ENCODE data around the gene BACE1.
"Not testable (repeated sequence)": the region's sequence is repeated elsewhere in the genome, so short reads cannot be mapped to it uniquely, and the experiment has no call there.

The BACE1 gene

DNA sequence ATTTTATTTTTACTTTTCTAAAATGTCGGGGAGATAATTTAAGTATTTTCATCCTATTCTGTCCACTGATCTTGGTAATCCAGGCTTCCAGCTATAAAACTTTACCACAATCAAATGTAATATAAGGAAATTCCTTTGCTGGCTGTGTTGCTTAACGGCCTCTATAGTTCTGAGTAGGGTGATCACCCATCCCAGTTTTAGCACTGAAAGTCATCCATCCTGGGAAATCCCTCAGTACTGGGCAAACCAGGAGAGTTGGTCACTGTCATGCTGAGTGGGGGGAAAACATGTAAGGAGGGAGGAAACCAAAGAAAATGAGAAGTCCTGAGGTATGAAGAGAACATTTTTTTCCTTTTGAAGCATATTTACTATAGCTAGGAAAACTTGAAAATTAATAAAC is 37.7 kb downstream of the BACE1 start:
- no peak for DNase-seq (ENCODE audit: low spot score)
- Histone ChIP-seq H2BK120ac (ENCODE audit: low read depth, low read length) (no peak overlapping the region), H3K9ac (ENCODE audit: low read depth, low read length, poor library complexity) (no peak overlapping the region), H3K79me1 (ENCODE audit: low read depth, low read length) (peaks cover 2% of the 10 kb centered on the region), H3K4ac (ENCODE audit: low read length) (no peak overlapping the region), H4K8ac (ENCODE audit: low read depth, low read length) (no peak overlapping the region), H3K4me3 (ENCODE audit: low read length in 2 of 2) (no peak overlapping the region), H2AFZ (ENCODE audit: low read length) (no peak overlapping the region), H3K4me2 (ENCODE audit: insufficient read depth, low read length, poor library complexity, severe bottlenecking) (no peak overlapping the region), H2BK5ac (ENCODE audit: low read length) (no peak overlapping the region), H4K91ac (ENCODE audit: low read depth, low read length, poor library complexity) (no peak overlapping the region), H3K27me3 (ENCODE audit: control insufficient read depth in 3 of 3, insufficient read depth in 3 of 3, low read depth in 1 of 3, low read length in 3 of 3) (no peaks in the 10 kb centered on the region), H3K23ac (ENCODE audit: low read depth, low read length, poor library complexity) (no peak overlapping the region), H3K4me1 (ENCODE audit: control insufficient read depth in 2 of 2, insufficient read depth in 1 of 2, low read depth in 1 of 2, low read length in 2 of 2) (no peaks in the 10 kb centered on the region), H3K18ac (ENCODE audit: low read length) (no peak overlapping the region), H3K9me3 (replicated peaks in 1 of 2; ENCODE audit: control insufficient read depth in 2 of 2, insufficient read depth in 1 of 2, low read depth in 1 of 2, low read length in 2 of 2) (no peaks in the 10 kb centered on the region), H3K14ac (ENCODE audit: low read length) (no peak overlapping the region), H2AK5ac (ENCODE audit: low read depth, low read length) (no peak overlapping the region), H3K27ac (replicated peaks; ENCODE audit: low read length) (no peak overlapping the region), H2BK12ac (ENCODE audit: low read length) (no peak overlapping the region), H3K36me3 (replicated peaks in 1 of 2; ENCODE audit: control insufficient read depth in 2 of 2, insufficient read depth in 2 of 2, low read length in 2 of 2) (peaks cover 15 to 72% of the 10 kb centered on the region in 2 donors), H2BK15ac (ENCODE audit: low read length) (no peak overlapping the region)
- no CpG with 5 or more reads among the region's 2 CpGs for WGBS, 2 donors (ENCODE audit: extremely low coverage in 2 of 2, insufficient read length in 2 of 2, insufficient replicate concordance in 1 of 2)

DNA sequence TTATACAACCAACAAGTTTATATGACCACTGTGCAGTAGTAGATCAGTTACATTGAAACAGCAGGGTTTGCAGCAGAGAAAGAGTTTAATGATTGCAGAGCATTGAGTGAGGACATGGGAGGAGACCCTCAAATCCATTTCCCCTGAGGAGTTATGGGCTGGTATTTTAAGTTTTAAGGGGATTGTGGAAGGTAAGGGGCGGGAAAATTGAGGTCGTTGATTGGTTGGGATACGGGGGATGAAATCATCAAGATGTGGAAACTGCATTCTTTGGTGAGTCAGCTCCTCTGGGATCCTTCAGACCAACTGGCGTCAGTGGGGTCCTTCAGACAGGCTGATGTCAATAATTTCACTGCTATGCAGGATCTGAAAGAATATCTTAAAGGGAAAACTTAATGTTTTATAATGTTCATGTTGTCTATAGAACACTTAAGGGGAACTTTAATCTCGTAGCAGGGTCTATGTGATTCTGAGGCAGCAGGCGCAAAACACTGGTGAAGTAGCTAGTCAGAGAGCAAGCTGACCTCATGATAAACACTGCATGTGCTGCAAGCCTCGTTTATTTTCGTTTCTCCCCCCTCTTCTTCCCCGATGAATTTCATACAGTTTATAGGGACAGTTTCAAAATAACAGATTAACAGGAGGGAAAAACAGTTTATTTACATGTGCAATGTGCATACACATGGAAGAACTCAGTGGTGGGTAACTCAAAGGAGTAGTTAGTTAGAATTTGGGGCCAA is 42.3 kb downstream of the BACE1 start:
- Histone ChIP-seq H3K18ac (ENCODE audit: low read length) (no peak overlapping the region), H3K23ac (ENCODE audit: low read depth, low read length, poor library complexity) (no peak overlapping the region), H2BK12ac (ENCODE audit: low read length) (no peak overlapping the region), H3K36me3 (replicated peaks in 1 of 2; ENCODE audit: control insufficient read depth in 2 of 2, insufficient read depth in 2 of 2, low read length in 2 of 2) (peaks cover 2 to 60% of the 10 kb centered on the region in 2 donors), H3K27me3 (ENCODE audit: control insufficient read depth in 3 of 3, insufficient read depth in 3 of 3, low read depth in 1 of 3, low read length in 3 of 3) (no peaks in the 10 kb centered on the region), H2AFZ (ENCODE audit: low read length) (no peak overlapping the region), H3K4me1 (ENCODE audit: control insufficient read depth in 2 of 2, insufficient read depth in 1 of 2, low read depth in 1 of 2, low read length in 2 of 2) (no peaks in the 10 kb centered on the region), H3K9ac (ENCODE audit: low read depth, low read length, poor library complexity) (no peak overlapping the region), H3K4ac (ENCODE audit: low read length) (no peak overlapping the region), H2AK5ac (ENCODE audit: low read depth, low read length) (no peak overlapping the region), H2BK5ac (ENCODE audit: low read length) (no peak overlapping the region), H3K9me3 (replicated peaks in 1 of 2; ENCODE audit: control insufficient read depth in 2 of 2, insufficient read depth in 1 of 2, low read depth in 1 of 2, low read length in 2 of 2) (peaks cover 0 to 6% of the 10 kb centered on the region in 2 donors), H4K8ac (ENCODE audit: low read depth, low read length) (no peak overlapping the region), H3K4me2 (ENCODE audit: insufficient read depth, low read length, poor library complexity, severe bottlenecking) (no peak overlapping the region), H3K14ac (ENCODE audit: low read length) (no peak overlapping the region), H2BK15ac (ENCODE audit: low read length) (no peak overlapping the region), H4K91ac (ENCODE audit: low read depth, low read length, poor library complexity) (no peak overlapping the region), H3K27ac (replicated peaks; ENCODE audit: low read length) (no peak overlapping the region), H3K79me1 (ENCODE audit: low read depth, low read length) (no peaks in the 10 kb centered on the region), H3K4me3 (ENCODE audit: low read length in 2 of 2) (no peak overlapping the region), H2BK120ac (ENCODE audit: low read depth, low read length) (no peak overlapping the region)
- 100% methylated on average over 3 of the region's 9 CpGs; no CpG with 5 or more reads in 1 of the 2 donors for WGBS, 2 donors (ENCODE audit: extremely low coverage in 2 of 2, insufficient read length in 2 of 2, insufficient replicate concordance in 1 of 2)
- DNase-seq (ENCODE audit: low spot score): no peak

DNA sequence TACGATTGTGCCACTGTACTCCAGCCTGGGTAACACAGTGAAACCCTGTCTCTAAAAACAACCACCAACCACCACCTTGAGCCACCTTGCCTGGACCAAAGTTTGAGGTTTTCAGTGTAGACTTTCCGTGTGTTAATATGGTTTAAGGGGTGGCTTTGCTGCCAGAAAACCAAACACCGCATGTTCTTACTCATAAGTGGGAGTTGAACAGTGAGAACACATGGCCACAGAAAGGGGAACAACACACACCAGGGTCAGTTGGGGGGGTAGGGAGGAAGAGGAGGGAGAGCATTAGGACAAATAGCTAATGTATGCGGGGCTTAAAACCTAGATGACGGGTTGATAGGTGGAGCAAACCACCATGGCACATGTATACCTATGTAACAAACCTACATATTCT is 43.9 kb downstream of the BACE1 start:
- H3K23ac ChIP-seq (ENCODE audit: low read depth, low read length, poor library complexity); H3K4me1 ChIP-seq (ENCODE audit: control insufficient read depth in 2 of 2, insufficient read depth in 1 of 2, low read depth in 1 of 2, low read length in 2 of 2); DNase-seq (ENCODE audit: low spot score); H2BK5ac ChIP-seq (ENCODE audit: low read length); H3K14ac ChIP-seq (ENCODE audit: low read length); H3K4ac ChIP-seq (ENCODE audit: low read length); H3K27me3 ChIP-seq (ENCODE audit: control insufficient read depth in 3 of 3, insufficient read depth in 3 of 3, low read depth in 1 of 3, low read length in 3 of 3); H2AFZ ChIP-seq (ENCODE audit: low read length); H2AK5ac ChIP-seq (ENCODE audit: low read depth, low read length); H3K9me3 ChIP-seq (replicated peaks in 1 of 2; ENCODE audit: control insufficient read depth in 2 of 2, insufficient read depth in 1 of 2, low read depth in 1 of 2, low read length in 2 of 2); H3K9ac ChIP-seq (ENCODE audit: low read depth, low read length, poor library complexity); H2BK12ac ChIP-seq (ENCODE audit: low read length); H3K4me3 ChIP-seq (ENCODE audit: low read length in 2 of 2); H3K27ac ChIP-seq (replicated peaks; ENCODE audit: low read length); H2BK120ac ChIP-seq (ENCODE audit: low read depth, low read length); H3K4me2 ChIP-seq (ENCODE audit: insufficient read depth, low read length, poor library complexity, severe bottlenecking); H4K8ac ChIP-seq (ENCODE audit: low read depth, low read length); H4K91ac ChIP-seq (ENCODE audit: low read depth, low read length, poor library complexity); H2BK15ac ChIP-seq (ENCODE audit: low read length); H3K79me1 ChIP-seq (ENCODE audit: low read depth, low read length); H3K18ac ChIP-seq (ENCODE audit: low read length): not testable (repeated sequence)
- no CpG with 5 or more reads among the region's 5 CpGs for WGBS, 2 donors (ENCODE audit: extremely low coverage in 2 of 2, insufficient read length in 2 of 2, insufficient replicate concordance in 1 of 2)
- H3K36me3 ChIP-seq (replicated peaks in 1 of 2; ENCODE audit: control insufficient read depth in 2 of 2, insufficient read depth in 2 of 2, low read length in 2 of 2): peaks cover 2 to 61% of the 10 kb centered on the region in 2 donors

DNA sequence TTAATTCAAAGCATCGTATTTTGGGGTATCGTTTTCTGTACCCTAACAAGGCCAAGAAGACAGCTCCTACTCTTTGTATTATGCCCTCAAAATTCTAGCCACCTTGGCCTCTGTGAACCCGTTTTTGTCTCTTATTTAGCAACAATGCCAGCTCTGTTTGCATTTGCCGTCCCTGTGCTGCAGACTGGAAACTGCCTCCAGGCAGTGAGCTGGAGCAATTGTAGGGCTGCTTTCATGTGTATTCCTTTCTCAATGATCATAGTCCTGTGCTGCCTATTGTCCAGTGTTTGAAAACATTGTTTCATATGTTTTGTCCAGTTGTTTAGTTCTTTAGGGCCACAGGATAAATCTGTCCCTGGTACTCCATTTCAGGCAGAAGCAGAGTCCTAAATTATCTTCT is 44.8 kb downstream of the BACE1 start:
- Histone ChIP-seq H2BK15ac (ENCODE audit: low read length) (no peak overlapping the region), H3K4ac (ENCODE audit: low read length) (no peak overlapping the region), H3K23ac (ENCODE audit: low read depth, low read length, poor library complexity) (no peak overlapping the region), H3K14ac (ENCODE audit: low read length) (no peak overlapping the region), H2BK120ac (ENCODE audit: low read depth, low read length) (no peak overlapping the region), H3K27me3 (ENCODE audit: control insufficient read depth in 3 of 3, insufficient read depth in 3 of 3, low read depth in 1 of 3, low read length in 3 of 3) (no peaks in the 10 kb centered on the region), H3K9me3 (replicated peaks in 1 of 2; ENCODE audit: control insufficient read depth in 2 of 2, insufficient read depth in 1 of 2, low read depth in 1 of 2, low read length in 2 of 2) (peaks cover 0 to 6% of the 10 kb centered on the region in 2 donors), H4K8ac (ENCODE audit: low read depth, low read length) (no peak overlapping the region), H3K27ac (replicated peaks; ENCODE audit: low read length) (no peak overlapping the region), H4K91ac (ENCODE audit: low read depth, low read length, poor library complexity) (no peak overlapping the region), H3K36me3 (replicated peaks in 1 of 2; ENCODE audit: control insufficient read depth in 2 of 2, insufficient read depth in 2 of 2, low read length in 2 of 2) (peaks cover 2 to 61% of the 10 kb centered on the region in 2 donors), H3K4me2 (ENCODE audit: insufficient read depth, low read length, poor library complexity, severe bottlenecking) (no peak overlapping the region), H3K79me1 (ENCODE audit: low read depth, low read length) (no peaks in the 10 kb centered on the region), H3K4me3 (ENCODE audit: low read length in 2 of 2) (no peak overlapping the region), H2AFZ (ENCODE audit: low read length) (no peak overlapping the region), H3K4me1 (ENCODE audit: control insufficient read depth in 2 of 2, insufficient read depth in 1 of 2, low read depth in 1 of 2, low read length in 2 of 2) (no peaks in the 10 kb centered on the region), H2BK12ac (ENCODE audit: low read length) (no peak overlapping the region), H2BK5ac (ENCODE audit: low read length) (no peak overlapping the region), H2AK5ac (ENCODE audit: low read depth, low read length) (no peak overlapping the region), H3K18ac (ENCODE audit: low read length) (no peak overlapping the region), H3K9ac (ENCODE audit: low read depth, low read length, poor library complexity) (no peak overlapping the region)
- WGBS, 2 donors (ENCODE audit: extremely low coverage in 2 of 2, insufficient read length in 2 of 2, insufficient replicate concordance in 1 of 2): no CpG with 5 or more reads among the region's 4 CpGs
- no peak for DNase-seq (ENCODE audit: low spot score)
